ENCODE results near the gene FRMD6. TPM values are rescaled to one million over a fixed set of nuclear protein-coding genes. Genes with fewer than 3 reads are reported as not detected.

Gene FRMD6
- total and polyA plus RNA-seq, 9 of the 15 experiments (the other 6 are each of a cell fraction or from before 2014, with no cell fraction given) = 0.11 to 0.92 (median 0.53) TPM

DNA sequence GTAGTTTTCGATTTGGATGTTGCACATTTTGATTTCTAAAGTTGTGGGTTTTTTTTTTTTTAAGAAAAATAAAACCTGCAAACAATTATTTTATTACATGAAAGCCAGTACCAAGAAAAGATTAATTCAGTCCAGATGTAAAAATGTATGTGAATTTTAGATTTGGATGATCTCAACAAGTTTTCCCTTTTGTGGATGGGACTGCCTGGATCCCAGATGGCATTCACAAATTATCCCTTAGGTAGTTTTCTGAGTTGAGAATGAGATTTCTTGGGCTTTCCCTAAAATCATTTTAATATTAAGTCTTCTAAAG is 2.8 kb downstream of the FRMD6 start:
- Histone ChIP-seq H3K36me3 (ENCODE audit: control insufficient read depth, insufficient read depth, low read length) (no peaks in the 10 kb centered on the region), H3K4me2 (ENCODE audit: insufficient read depth, low read length) (no peak overlapping the region), H4K20me1 (replicated peaks; ENCODE audit: control insufficient read depth, insufficient read depth, low read length) (no peaks in the 10 kb centered on the region), H3K9me3 (replicated peaks; ENCODE audit: control insufficient read depth, insufficient read depth, low read depth, low read length) (no peaks in the 10 kb centered on the region), H3K9ac (ENCODE audit: insufficient read depth in 1 of 2, low read depth in 2 of 2, low read length in 2 of 2) (no peak overlapping the region), H3K27ac (ENCODE audit: extremely low read depth, low read depth, low read length) (no peak overlapping the region), H2AFZ (ENCODE audit: low read depth, low read length) (no peak overlapping the region), H3K27me3 (ENCODE audit: control insufficient read depth in 2 of 2, insufficient read depth in 2 of 2, low read length in 2 of 2) (peaks cover 0 to 3% of the 10 kb centered on the region in 2 experiments; a peak in 2 of 5 replicates), H3K4me1 (replicated peaks in 1 of 2; ENCODE audit: control insufficient read depth in 2 of 2, insufficient read depth in 2 of 2, low read length in 2 of 2) (peaks cover 3 to 20% of the 10 kb centered on the region in 2 experiments; a peak in 3 of 5 replicates), H3K79me2 (ENCODE audit: control insufficient read depth, insufficient read depth, low read length) (no peaks in the 10 kb centered on the region), H3K9me1 (ENCODE audit: control insufficient read depth, insufficient read depth, low read length) (no peaks in the 10 kb centered on the region), H3K4me3 (no peak overlapping the region)
- DNase-seq (ENCODE audit: extremely low read depth in 1 of 4, low spot score in 3 of 4) (no peak), FAIRE-seq (no peak), ATAC-seq (no peak)
- BruUV-seq (replicated peaks) = no TSS peak
- ChIA-PET CTCF (ENCODE audit: low intra/inter-chr PET ratio) (no interaction called here), POLR2A (no interaction called here)
- in situ Hi-C loops (cut with MboI) (no loop called here), intact Hi-C loops (cut with micrococcal nuclease) (no loop called here)
- 0% methylated on average over 1 of the region's 1 CpG for WGBS (ENCODE audit: insufficient coverage, low coverage, missing lambda C conversion rate)
- TF ChIP-seq, protein P1, sequence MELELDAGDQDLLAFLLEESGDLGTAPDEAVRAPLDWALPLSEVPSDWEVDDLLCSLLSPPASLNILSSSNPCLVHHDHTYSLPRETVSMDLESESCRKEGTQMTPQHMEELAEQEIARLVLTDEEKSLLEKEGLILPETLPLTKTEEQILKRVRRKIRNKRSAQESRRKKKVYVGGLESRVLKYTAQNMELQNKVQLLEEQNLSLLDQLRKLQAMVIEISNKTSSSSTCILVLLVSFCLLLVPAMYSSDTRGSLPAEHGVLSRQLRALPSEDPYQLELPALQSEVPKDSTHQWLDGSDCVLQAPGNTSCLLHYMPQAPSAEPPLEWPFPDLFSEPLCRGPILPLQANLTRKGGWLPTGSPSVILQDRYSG (tag; conservative IDR thresholded peaks at IDR 0.05; ENCODE audit: low read depth) = no peak
- no peak for TF ChIP-seq SRSF9 (IDR thresholded peaks at IDR 0.05; ENCODE audit: borderline replicate concordance, low read depth, low read length)
- TF ChIP-seq, protein P2, sequence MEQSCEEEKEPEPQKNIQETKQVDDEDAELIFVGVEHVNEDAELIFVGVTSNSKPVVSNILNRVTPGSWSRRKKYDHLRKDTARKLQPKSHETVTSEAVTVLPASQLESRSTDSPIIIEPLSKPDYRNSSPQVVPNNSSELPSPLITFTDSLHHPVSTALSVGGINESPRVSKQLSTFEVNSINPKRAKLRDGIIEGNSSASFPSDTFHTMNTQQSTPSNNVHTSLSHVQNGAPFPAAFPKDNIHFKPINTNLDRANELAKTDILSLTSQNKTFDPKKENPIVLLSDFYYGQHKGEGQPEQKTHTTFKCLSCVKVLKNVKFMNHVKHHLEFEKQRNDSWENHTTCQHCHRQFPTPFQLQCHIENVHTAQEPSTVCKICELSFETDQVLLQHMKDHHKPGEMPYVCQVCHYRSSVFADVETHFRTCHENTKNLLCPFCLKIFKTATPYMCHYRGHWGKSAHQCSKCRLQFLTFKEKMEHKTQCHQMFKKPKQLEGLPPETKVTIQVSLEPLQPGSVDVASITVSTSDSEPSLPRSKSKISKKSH (CRISPR knock-in tag; IDR thresholded peaks at IDR 0.05) = no peak
- no peak for TF ChIP-seq SAFB2 (IDR thresholded peaks at IDR 0.05; ENCODE audit: borderline replicate concordance, low read depth, low read length, severe bottlenecking)
- no peak for TF ChIP-seq TEAD4 (IDR thresholded peaks at IDR 0.05; ENCODE audit: low read length)
- no peak for TF ChIP-seq TEAD4 (CRISPR knock-in tag; IDR thresholded peaks at IDR 0.05; ENCODE audit: borderline replicate concordance)
- TF ChIP-seq, protein P3, sequence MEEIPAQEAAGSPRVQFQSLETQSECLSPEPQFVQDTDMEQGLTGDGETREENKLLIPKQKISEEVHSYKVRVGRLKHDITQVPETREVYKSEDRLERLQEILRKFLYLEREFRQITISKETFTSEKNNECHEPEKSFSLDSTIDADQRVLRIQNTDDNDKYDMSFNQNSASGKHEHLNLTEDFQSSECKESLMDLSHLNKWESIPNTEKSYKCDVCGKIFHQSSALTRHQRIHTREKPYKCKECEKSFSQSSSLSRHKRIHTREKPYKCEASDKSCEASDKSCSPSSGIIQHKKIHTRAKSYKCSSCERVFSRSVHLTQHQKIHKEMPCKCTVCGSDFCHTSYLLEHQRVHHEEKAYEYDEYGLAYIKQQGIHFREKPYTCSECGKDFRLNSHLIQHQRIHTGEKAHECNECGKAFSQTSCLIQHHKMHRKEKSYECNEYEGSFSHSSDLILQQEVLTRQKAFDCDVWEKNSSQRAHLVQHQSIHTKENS (CRISPR knock-in tag; IDR thresholded peaks at IDR 0.05) = no peak
- TF ChIP-seq, protein P4, sequence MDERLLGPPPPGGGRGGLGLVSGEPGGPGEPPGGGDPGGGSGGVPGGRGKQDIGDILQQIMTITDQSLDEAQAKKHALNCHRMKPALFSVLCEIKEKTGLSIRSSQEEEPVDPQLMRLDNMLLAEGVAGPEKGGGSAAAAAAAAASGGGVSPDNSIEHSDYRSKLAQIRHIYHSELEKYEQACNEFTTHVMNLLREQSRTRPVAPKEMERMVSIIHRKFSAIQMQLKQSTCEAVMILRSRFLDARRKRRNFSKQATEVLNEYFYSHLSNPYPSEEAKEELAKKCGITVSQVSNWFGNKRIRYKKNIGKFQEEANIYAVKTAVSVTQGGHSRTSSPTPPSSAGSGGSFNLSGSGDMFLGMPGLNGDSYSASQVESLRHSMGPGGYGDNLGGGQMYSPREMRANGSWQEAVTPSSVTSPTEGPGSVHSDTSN (CRISPR knock-in tag; IDR thresholded peaks at IDR 0.05; ENCODE audit: low read depth) = no peak
- TF ChIP-seq, protein P4 (tag; conservative IDR thresholded peaks at IDR 0.05; ENCODE audit: low read depth) = no peak
- no peak for TF ChIP-seq HLTF (IDR thresholded peaks at IDR 0.05)
- TF ChIP-seq NFRKB (IDR thresholded peaks at IDR 0.05; ENCODE audit: low read depth) = no peak
- no peak for TF ChIP-seq ESRRB (CRISPR knock-in tag; IDR thresholded peaks at IDR 0.05; ENCODE audit: borderline replicate concordance)
- no peak for TF ChIP-seq TAL1 (IDR thresholded peaks at IDR 0.05)
- TF ChIP-seq MTA1 (IDR thresholded peaks at IDR 0.05; ENCODE audit: borderline replicate concordance) = no peak
- no peak for TF ChIP-seq ZKSCAN1 (IDR thresholded peaks at IDR 0.05; ENCODE audit: low read depth, low read length)
- TF ChIP-seq, protein P5, sequence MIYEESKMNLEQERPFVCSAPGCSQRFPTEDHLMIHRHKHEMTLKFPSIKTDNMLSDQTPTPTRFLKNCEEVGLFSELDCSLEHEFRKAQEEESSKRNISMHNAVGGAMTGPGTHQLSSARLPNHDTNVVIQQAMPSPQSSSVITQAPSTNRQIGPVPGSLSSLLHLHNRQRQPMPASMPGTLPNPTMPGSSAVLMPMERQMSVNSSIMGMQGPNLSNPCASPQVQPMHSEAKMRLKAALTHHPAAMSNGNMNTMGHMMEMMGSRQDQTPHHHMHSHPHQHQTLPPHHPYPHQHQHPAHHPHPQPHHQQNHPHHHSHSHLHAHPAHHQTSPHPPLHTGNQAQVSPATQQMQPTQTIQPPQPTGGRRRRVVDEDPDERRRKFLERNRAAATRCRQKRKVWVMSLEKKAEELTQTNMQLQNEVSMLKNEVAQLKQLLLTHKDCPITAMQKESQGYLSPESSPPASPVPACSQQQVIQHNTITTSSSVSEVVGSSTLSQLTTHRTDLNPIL (CRISPR knock-in tag; IDR thresholded peaks at IDR 0.05) = no peak
- TF ChIP-seq TFAM (CRISPR knock-in tag; conservative IDR thresholded peaks at IDR 0.05) = no peak
